ENCODE measurements around the gene CIB4.

Gene CIB4

GRCh38 chr2:26640781-26641564 lies at the start of gene CIB4:
Gene CIB4, minus strand, starts transcription at chr2:26641366. Its CDS starts 52 bp downstream, at chr2:26641314.
- no peak for DNase-seq (ENCODE audit: low read depth)

- no peak for DNase-seq (ENCODE audit: low read depth)
These were observed 46.6 kb upstream of the CIB4 start for GRCh38 chr2:26687801-26688200.

GRCh38 chr2:26687328-26687727 lies 46.2 kb upstream of the CIB4 start:
- DNase-seq (ENCODE audit: low read depth): no peak

DNA sequence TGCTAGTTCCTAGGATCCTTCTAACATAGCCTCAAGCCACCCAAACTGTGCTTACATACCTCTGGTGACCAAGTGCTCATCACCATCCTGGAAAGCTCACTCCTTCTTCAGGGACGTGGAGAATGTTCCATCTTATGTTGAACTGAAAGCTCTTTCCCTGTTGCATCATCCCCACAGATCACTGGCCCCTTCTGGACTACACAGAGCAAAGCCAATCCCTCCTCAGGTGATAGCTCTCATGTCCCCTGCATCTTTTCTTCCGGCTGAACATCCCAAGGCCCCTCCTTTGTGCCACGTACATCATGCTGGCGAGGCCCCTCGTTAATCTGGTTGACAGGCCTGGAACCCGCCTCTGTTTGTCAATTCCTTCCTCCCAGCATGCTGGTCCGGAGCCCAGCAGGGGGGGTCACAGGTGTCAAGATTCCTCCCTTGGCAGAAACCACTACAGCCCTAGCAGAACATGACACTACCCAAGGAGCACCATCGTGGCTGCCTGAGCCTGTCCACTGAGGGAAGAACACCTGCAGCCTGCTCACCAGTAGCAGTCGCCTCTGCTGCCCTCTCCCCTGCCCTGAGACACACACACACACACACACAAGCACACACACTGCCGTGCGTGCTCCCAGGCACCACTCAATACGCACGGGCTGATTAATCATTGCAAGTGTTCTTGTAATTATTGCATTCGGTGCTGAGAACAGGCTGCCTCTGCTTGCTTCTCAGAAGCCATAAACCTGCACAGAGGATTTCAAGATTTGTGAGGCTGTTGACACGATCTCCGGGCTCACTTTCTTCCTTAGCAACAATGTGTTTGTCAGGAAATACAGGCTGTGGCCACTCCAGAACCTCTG lies 45.0 kb upstream of the CIB4 start:
- no peak for DNase-seq (ENCODE audit: low read depth)

DNA sequence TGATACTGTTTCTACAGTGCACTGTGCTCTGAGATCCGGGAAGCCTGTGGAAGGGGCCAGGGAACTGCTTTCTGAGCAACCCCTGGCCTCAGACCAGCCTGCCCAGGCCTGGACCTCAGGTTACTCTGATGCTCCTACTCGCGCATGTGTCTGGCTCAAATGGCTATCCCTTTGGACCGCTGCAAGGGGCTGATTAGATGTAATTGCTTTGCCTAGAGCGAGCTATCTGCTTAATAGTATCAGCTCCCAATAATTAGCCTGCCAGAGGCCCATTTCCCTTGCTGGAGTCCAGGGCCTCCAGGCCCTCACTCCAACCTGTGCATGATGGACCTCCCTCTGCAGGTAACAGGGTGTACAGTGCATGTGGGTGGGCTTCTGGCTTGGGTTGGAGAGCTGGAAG lies 44.2 kb upstream of the CIB4 start:
- no peak for DNase-seq (ENCODE audit: low read depth)

- DNase-seq (ENCODE audit: low read depth): no peak
These were observed 42.4 kb upstream of the CIB4 start for GRCh38 chr2:26683583-26683982.

DNA sequence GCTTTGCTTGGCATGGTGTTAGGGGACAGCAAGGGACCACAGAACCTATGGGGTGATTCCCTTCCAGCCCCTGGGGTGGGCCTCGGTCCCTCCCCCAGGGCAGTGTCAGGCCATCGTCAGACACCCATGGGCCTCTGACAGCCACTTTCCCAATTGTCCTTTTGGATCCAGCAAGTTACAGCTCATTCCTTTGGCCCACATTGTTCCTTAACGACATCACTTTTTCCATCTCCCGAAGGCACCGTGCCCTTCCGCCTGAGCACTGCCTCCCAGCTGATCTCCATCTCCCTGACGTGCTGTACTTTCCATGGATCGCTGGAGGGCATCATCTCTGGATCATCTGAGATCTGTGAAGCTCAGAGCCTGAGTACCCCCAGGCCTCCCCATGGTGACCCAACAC lies 41.0 kb upstream of the CIB4 start:
- DNase-seq (ENCODE audit: low read depth): no peak

DNA sequence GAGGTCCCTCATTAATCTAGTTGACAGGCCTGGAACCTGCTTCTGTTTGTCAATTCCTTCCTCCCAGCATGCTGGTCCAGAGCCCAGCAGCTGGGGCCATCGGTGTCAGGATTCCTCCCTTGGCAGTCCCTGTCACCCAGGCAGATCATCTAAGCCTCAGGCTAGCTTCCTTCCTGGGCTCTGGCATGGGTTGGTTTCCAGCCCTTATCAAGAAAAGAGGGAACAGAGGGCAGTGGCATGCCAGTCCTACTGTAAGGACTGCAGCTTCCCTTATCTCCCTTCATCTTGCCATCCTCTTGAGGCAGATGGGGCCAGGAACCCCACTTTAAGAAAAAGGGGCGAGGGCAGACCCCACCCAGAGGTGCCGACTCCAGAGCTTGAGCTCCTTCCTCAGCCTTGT lies 40.5 kb upstream of the CIB4 start:
- no peak for DNase-seq (ENCODE audit: low read depth)

DNA sequence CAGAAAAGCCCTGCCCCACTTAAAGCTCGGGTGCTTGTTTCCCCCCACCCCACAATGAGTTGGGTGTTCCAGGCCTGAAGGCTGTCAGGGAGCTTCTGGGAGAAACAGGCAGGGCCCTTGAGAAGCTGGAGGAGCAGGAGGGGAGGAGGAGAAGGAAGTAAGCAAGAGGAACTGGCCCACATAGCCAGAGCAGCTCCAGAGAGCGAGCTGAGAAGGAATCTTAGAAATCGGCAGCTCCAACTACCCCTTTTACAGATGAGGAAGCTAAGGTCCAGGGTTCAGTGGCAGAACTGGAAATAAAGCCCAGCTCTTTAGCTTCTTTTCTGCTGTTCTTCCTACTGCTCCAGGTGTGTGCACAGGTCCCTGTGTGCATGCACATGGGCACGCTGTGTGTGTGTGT lies 38.7 kb upstream of the CIB4 start:
- no peak for DNase-seq (ENCODE audit: low read depth)

DNA sequence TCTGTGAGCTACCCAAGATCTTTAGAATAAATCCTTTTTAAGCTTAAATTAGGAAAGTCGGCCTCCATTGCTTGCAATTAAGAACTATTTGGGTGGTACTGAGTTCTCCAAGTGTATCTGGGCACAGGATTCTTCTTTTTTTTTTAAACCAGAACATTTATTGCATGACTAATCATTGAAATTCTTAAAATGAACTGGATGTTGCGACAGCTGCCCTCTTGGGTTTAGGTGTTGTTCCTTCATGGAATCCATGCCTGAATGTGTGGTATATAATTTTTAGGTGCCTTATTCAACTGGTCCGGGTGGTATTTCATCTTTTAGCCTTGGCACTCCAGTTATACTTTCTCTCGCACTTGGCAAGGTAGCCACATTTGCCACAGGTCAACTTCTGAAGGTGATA lies 36.9 kb upstream of the CIB4 start:
- no peak for DNase-seq (ENCODE audit: low read depth)

GRCh38 chr2:26675651-26676255 lies 34.6 kb upstream of the CIB4 start:
- no peak for DNase-seq (ENCODE audit: low read depth)

GRCh38 chr2:26674771-26675170 lies 33.6 kb upstream of the CIB4 start:
- DNase-seq (ENCODE audit: low read depth): no peak

DNA sequence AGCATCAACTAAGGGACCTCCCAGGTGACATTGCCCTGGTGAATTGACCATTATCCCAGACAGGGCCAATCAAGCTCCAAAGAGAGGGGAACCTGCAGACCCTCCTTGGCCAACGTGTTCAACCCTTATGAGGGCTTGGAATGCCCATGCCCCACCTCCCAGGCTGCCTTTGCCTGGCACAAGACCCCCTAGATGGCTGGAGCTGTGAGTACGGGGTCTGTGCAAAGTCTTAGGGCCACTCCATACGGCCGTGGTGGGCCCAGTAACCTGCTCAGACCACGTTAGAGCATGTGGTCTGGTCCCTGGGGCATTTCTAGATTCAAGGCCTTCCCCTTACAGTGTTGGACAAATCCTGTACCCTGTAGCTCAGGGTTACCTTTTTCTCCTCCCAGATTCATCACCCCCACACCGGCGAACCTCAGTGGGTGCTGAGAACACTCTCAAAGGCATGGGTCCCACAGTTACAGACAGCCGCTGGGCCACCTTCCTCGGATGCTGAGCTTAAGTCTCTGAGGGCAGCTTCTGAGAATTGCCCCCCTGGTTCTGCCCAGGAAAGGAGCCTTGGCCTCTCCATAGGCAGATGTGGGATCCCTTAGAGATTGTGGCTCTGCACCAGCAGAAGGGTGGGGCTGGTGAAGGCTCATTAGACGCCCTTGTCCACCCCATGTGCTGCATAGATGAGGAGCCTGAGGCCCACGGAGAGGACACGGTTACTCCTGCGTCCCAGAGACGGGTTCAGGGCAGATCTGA lies 33.0 kb upstream of the CIB4 start:
- DNase-seq (ENCODE audit: low read depth): no peak

GRCh38 chr2:26672818-26673393 lies 31.7 kb upstream of the CIB4 start:
- no peak for DNase-seq (ENCODE audit: low read depth)

GRCh38 chr2:26672112-26672817 lies 31.1 kb upstream of the CIB4 start:
- peak; percentile 17 for DNase-seq (ENCODE audit: low read depth)

DNA sequence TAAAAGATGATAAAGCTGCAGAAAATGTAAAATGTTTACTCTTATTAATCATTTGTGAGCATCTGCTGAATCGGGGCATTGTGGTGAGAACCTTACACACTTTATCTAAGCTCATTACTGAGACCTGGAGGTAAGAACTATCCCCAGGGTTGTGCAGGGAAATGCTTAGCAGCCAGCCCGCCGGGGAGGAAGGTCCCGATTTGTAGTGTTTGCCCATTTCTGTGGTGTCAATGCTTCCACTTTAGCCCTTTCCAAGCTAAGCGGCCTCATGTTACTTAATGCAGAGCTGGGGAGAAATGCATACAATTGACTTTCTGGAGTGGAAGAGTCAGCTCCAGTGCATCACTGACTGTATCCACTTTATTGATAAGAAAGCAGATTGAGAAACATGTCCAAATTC lies 30.5 kb upstream of the CIB4 start:
- DNase-seq (ENCODE audit: low read depth): no peak

- DNase-seq (ENCODE audit: low read depth): no peak
These were observed 29.8 kb upstream of the CIB4 start for GRCh38 chr2:26670931-26671460.

GRCh38 chr2:26670171-26670570 lies 29.0 kb upstream of the CIB4 start:
- peak; percentile 47 for DNase-seq (ENCODE audit: low read depth)

GRCh38 chr2:26668856-26669750 lies 27.9 kb upstream of the CIB4 start:
- peak; percentile 34 for DNase-seq (ENCODE audit: low read depth)

DNA sequence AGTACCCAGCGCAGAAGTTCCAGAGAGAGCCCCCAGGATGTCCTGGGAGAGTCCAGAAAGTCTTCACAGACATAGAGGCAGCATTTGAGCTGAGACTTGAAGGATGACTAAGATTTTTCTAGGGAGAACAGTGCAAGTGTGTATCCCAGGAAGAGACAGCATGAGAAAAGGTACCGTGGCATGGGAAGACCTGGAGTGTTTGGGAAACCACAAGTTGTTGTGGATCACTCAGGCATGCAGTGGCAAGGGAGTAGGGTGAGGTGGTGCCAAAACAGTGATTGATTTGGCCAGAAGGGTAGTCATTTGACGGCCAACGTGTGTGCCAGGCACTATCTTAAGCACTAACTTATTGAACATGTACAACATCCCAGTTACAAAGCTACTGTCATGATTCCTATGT lies 26.9 kb upstream of the CIB4 start:
- no peak for DNase-seq (ENCODE audit: low read depth)

Measured in amniotic epithelial cell (primary cell).